Activated T-cell treated with anti-CD3 and anti-CD28 coated beads for 24 hours (primary cell): ENCODE data around the gene FAU.
A peak's percentile ranks its signal among the peaks of the same experiment; 100 is the strongest.
"Not testable (repeated sequence)": the region's sequence is repeated elsewhere in the genome, so short reads cannot be mapped to it uniquely, and the experiment has no call there.

Experiments
- DNase-seq: peaks from one replicate; pipeline ENCODE4 v3.0.0-alpha.2; 2020; ENCODE audit warnings: low read depth

FAU gene

GRCh38 chr11:65119670-65119995, 2.3 kb downstream of the FAU start:
- no peak for DNase-seq

- not testable (repeated sequence) for DNase-seq
These were observed 2.9 kb downstream of the FAU start for GRCh38 chr11:65118891-65119669.

GRCh38 chr11:65118097-65118837, 3.7 kb downstream of the FAU start:
- DNase-seq: no peak

- DNase-seq: peak; percentile 100
These were observed 4.5 kb downstream of the FAU start, which contains the start of gene ZNHIT2 for GRCh38 chr11:65117206-65118096. TSS of gene ZNHIT2 (minus strand) at chr11:65117701. CDS start at chr11:65117653, 48 bp downstream.

GRCh38 chr11:65116370-65117205, 5.3 kb downstream of the FAU start:
- DNase-seq: no peak

GRCh38 chr11:65115361-65116082, 6.4 kb downstream of the FAU start:
- no peak for DNase-seq

- no peak for DNase-seq
These were observed 7.3 kb downstream of the FAU start for GRCh38 chr11:65114538-65115171.

- no peak for DNase-seq
These were observed 8.1 kb downstream of the FAU start for GRCh38 chr11:65113839-65114238.

GRCh38 chr11:65113361-65113756, 8.6 kb downstream of the FAU start:
- DNase-seq: no peak

- peak; percentile 62 for DNase-seq
These were observed 9.2 kb downstream of the FAU start for GRCh38 chr11:65112546-65113360.

- peak; percentile 88 for DNase-seq
These were observed 10.0 kb downstream of the FAU start, which contains the start of gene TM7SF2 for GRCh38 chr11:65111744-65112545. TSS of gene TM7SF2 (plus strand) at chr11:65111872. CDS start at chr11:65112016, 144 bp downstream.

GRCh38 chr11:65111159-65111743, 10.7 kb downstream of the FAU start:
- no peak for DNase-seq

- peak; percentile 95 for DNase-seq
These were observed 11.5 kb downstream of the FAU start for GRCh38 chr11:65110354-65110861.

- DNase-seq: no peak
These were observed 12.4 kb downstream of the FAU start for GRCh38 chr11:65109231-65110198.

- no peak for DNase-seq
These were observed 13.3 kb downstream of the FAU start for GRCh38 chr11:65108469-65109123.
